IMR-90 (cell line): ENCODE results near the gene C3orf38.

Experiments used
- CHD1 ChIP-seq: IDR thresholded peaks from 2 replicates; pipeline ENCODE4 v1.6.1; 2012; ENCODE audit warnings: low read depth, low read length, improper control_type of control experiment
- CTCF ChIP-seq: conservative IDR thresholded peaks from 2 replicates; pipeline ENCODE4 v1.5.1; 2012; ENCODE audit warnings: mild to moderate bottlenecking, low read depth, low read length, improper control_type of control experiment
- FOS ChIP-seq: fragments of 150-350 bp; IDR thresholded peaks from 2 replicates; pipeline ENCODE4 v1.6.1; 2016; ENCODE audit warnings: low read depth, low read length
- MAZ ChIP-seq: IDR thresholded peaks from 2 replicates; pipeline ENCODE4 v1.6.1; 2012; ENCODE audit warnings: low read depth, mild to moderate bottlenecking, low read length, improper control_type of control experiment, moderate library complexity, borderline replicate concordance
- MXI1 ChIP-seq: IDR thresholded peaks from 2 replicates; pipeline ENCODE4 v1.6.1; 2012; ENCODE audit warnings: low read depth, mild to moderate bottlenecking, low read length, moderate library complexity, borderline replicate concordance
- POLR2A ChIP-seq: IDR thresholded peaks from 2 replicates; pipeline ENCODE4 v1.6.1; 2012; ENCODE audit warnings: mild to moderate bottlenecking, low read depth, low read length
- RAD21 ChIP-seq: IDR thresholded peaks from 2 replicates; pipeline ENCODE4 v1.6.1; 2012; ENCODE audit warnings: low read length, improper control_type of control experiment
- RCOR1 ChIP-seq: IDR thresholded peaks from 2 replicates; pipeline ENCODE4 v1.6.1; 2012; ENCODE audit warnings: mild to moderate bottlenecking, low read length, improper control_type of control experiment; ENCODE audit not compliant: insufficient replicate concordance
- RFX5 ChIP-seq: IDR thresholded peaks from 2 replicates; pipeline ENCODE4 v1.8.0; 2012; ENCODE audit warnings: low read depth, mild to moderate bottlenecking, low read length, moderate library complexity
- SMC3 ChIP-seq: fragments of 150-350 bp; IDR thresholded peaks from 2 replicates; pipeline ENCODE4 v1.6.1; 2016; ENCODE audit warnings: low read depth, mild to moderate bottlenecking, antibody characterized with exemption, low read length, moderate library complexity
- USF2 ChIP-seq: fragments of 150-350 bp; IDR thresholded peaks from 2 replicates; pipeline ENCODE4 v1.6.1; 2017; ENCODE audit warnings: mild to moderate bottlenecking, antibody characterized with exemption, low read length, low read depth

GRCh38 chr3:88192631-88193030, 42.9 kb downstream of the C3orf38 start:
- TF ChIP-seq CTCF: no peak
- TF ChIP-seq RFX5: no peak
- no peak for TF ChIP-seq POLR2A
- TF ChIP-seq MXI1: no peak
- TF ChIP-seq MAZ: no peak
- TF ChIP-seq RAD21: no peak
- no peak for TF ChIP-seq CHD1
- TF ChIP-seq RCOR1: no peak
- no peak for TF ChIP-seq FOS
- no peak for TF ChIP-seq USF2
- no peak for TF ChIP-seq SMC3
